Measurements from ENCODE around the gene IBSP. TPM values are rescaled to one million over a fixed set of nuclear protein-coding genes. Genes with fewer than 3 reads are reported as not detected.

The IBSP gene, protein sequence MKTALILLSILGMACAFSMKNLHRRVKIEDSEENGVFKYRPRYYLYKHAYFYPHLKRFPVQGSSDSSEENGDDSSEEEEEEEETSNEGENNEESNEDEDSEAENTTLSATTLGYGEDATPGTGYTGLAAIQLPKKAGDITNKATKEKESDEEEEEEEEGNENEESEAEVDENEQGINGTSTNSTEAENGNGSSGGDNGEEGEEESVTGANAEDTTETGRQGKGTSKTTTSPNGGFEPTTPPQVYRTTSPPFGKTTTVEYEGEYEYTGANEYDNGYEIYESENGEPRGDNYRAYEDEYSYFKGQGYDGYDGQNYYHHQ
- polyA plus RNA-seq (2013, experiment 1 of 2): not detected
- not detected for polyA plus RNA-seq (2013, experiment 2 of 2)

GRCh38 chr4:87799301-87800113 is at the start of gene IBSP:
TSS of gene IBSP (plus strand) at chr4:87799554. CDS start at chr4:87802362, 2,808 bp downstream.
- no peaks in the 10 kb centered on the region for H3K4me1 ChIP-seq (ENCODE audit: insufficient read depth, low read length)
- no peaks in the 10 kb centered on the region for H3K36me3 ChIP-seq (ENCODE audit: insufficient read depth, low read length)
- no peak within 1 kb of the TSS for H3K9ac ChIP-seq (ENCODE audit: low read depth, low read length)
- no peak within 1 kb of the TSS for H3K4me3 ChIP-seq (ENCODE audit: low read length)
- H3K27me3 ChIP-seq (ENCODE audit: insufficient read depth, low read length): no peaks in the 10 kb centered on the region
- H3K27ac ChIP-seq (ENCODE audit: low read depth, low read length): no peak within 1 kb of the TSS
- 74% methylated on average over 3 of the region's 4 CpGs for WGBS
- H3K9me3 ChIP-seq (ENCODE audit: insufficient read depth, low read depth, low read length): no peaks in the 10 kb centered on the region

- H3K27ac ChIP-seq (ENCODE audit: low read depth, low read length): no peak overlapping the region
- H3K4me1 ChIP-seq (ENCODE audit: insufficient read depth, low read length): no peaks in the 10 kb centered on the region
- WGBS: 98% methylated on average over 2 of the region's 2 CpGs
- no peak overlapping the region for H3K9ac ChIP-seq (ENCODE audit: low read depth, low read length)
- H3K9me3 ChIP-seq (ENCODE audit: insufficient read depth, low read depth, low read length): 0 out of 2 replicates have a peak, but pooled peaks cover 4% of the 10 kb centered on the region
- H3K4me3 ChIP-seq (ENCODE audit: low read length): no peak overlapping the region
- no peaks in the 10 kb centered on the region for H3K27me3 ChIP-seq (ENCODE audit: insufficient read depth, low read length)
- H3K36me3 ChIP-seq (ENCODE audit: insufficient read depth, low read length): no peaks in the 10 kb centered on the region
Observed at GRCh38 chr4:87749883-87750282, 49.5 kb upstream of the IBSP start.

DNA sequence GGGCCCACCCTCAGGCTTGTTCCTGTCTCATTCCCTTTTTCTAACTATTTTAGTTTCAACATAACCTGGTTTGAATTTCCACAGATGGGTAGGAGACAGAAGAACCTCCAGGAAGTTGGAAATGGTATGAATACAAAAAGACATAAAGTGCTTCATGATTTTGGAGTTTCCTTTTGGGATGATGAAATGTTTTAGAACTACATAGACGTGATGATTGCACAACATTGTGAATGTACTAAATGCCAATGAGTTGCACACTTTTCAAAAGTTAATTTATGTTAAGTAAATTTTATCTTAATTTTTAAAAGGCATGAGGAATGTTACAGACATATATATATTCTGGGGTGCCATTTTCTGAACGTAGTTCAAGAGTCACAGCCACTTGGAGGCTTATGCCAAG is 41.1 kb upstream of the IBSP start:
- Histone ChIP-seq H3K4me3 (ENCODE audit: low read length) (no peak overlapping the region), H3K4me1 (ENCODE audit: insufficient read depth, low read length) (no peaks in the 10 kb centered on the region), H3K9me3 (ENCODE audit: insufficient read depth, low read depth, low read length) (no peaks in the 10 kb centered on the region), H3K27me3 (ENCODE audit: insufficient read depth, low read length) (no peaks in the 10 kb centered on the region), H3K36me3 (ENCODE audit: insufficient read depth, low read length) (no peaks in the 10 kb centered on the region), H3K9ac (ENCODE audit: low read depth, low read length) (no peak overlapping the region), H3K27ac (ENCODE audit: low read depth, low read length) (no peak overlapping the region)
- 87% methylated on average over 2 of the region's 2 CpGs for WGBS

GRCh38 chr4:87762311-87762710 is 37.0 kb upstream of the IBSP start:
- over 99% methylated on average over 3 of the region's 3 CpGs for WGBS
- no peak overlapping the region for H3K9ac ChIP-seq (ENCODE audit: low read depth, low read length)
- no peaks in the 10 kb centered on the region for H3K36me3 ChIP-seq (ENCODE audit: insufficient read depth, low read length)
- H3K4me1 ChIP-seq (ENCODE audit: insufficient read depth, low read length): no peaks in the 10 kb centered on the region
- no peak overlapping the region for H3K27ac ChIP-seq (ENCODE audit: low read depth, low read length)
- no peaks in the 10 kb centered on the region; the same call in 1 of the 2 replicates for H3K9me3 ChIP-seq (ENCODE audit: insufficient read depth, low read depth, low read length)
- H3K27me3 ChIP-seq (ENCODE audit: insufficient read depth, low read length): no peaks in the 10 kb centered on the region
- no peak overlapping the region for H3K4me3 ChIP-seq (ENCODE audit: low read length)

GRCh38 chr4:87781569-87781968 is 17.8 kb upstream of the IBSP start:
- 97% methylated on average over 2 of the region's 2 CpGs for WGBS
- H3K4me3 ChIP-seq (ENCODE audit: low read length): no peak overlapping the region
- H3K27me3 ChIP-seq (ENCODE audit: insufficient read depth, low read length): no peaks in the 10 kb centered on the region
- H3K9ac ChIP-seq (ENCODE audit: low read depth, low read length): no peak overlapping the region
- no peaks in the 10 kb centered on the region for H3K9me3 ChIP-seq (ENCODE audit: insufficient read depth, low read depth, low read length)
- H3K4me1 ChIP-seq (ENCODE audit: insufficient read depth, low read length): no peaks in the 10 kb centered on the region
- no peaks in the 10 kb centered on the region for H3K36me3 ChIP-seq (ENCODE audit: insufficient read depth, low read length)
- H3K27ac ChIP-seq (ENCODE audit: low read depth, low read length): no peak overlapping the region

GRCh38 chr4:87783781-87784180 is 15.6 kb upstream of the IBSP start:
- H3K36me3 ChIP-seq (ENCODE audit: insufficient read depth, low read length): no peaks in the 10 kb centered on the region
- no peaks in the 10 kb centered on the region for H3K27me3 ChIP-seq (ENCODE audit: insufficient read depth, low read length)
- H3K27ac ChIP-seq (ENCODE audit: low read depth, low read length): no peak overlapping the region
- H3K9ac ChIP-seq (ENCODE audit: low read depth, low read length): no peak overlapping the region
- H3K4me3 ChIP-seq (ENCODE audit: low read length): no peak overlapping the region
- H3K9me3 ChIP-seq (ENCODE audit: insufficient read depth, low read depth, low read length): no peaks in the 10 kb centered on the region
- H3K4me1 ChIP-seq (ENCODE audit: insufficient read depth, low read length): no peaks in the 10 kb centered on the region
- WGBS: 100% methylated on average over 1 of the region's 2 CpGs

DNA sequence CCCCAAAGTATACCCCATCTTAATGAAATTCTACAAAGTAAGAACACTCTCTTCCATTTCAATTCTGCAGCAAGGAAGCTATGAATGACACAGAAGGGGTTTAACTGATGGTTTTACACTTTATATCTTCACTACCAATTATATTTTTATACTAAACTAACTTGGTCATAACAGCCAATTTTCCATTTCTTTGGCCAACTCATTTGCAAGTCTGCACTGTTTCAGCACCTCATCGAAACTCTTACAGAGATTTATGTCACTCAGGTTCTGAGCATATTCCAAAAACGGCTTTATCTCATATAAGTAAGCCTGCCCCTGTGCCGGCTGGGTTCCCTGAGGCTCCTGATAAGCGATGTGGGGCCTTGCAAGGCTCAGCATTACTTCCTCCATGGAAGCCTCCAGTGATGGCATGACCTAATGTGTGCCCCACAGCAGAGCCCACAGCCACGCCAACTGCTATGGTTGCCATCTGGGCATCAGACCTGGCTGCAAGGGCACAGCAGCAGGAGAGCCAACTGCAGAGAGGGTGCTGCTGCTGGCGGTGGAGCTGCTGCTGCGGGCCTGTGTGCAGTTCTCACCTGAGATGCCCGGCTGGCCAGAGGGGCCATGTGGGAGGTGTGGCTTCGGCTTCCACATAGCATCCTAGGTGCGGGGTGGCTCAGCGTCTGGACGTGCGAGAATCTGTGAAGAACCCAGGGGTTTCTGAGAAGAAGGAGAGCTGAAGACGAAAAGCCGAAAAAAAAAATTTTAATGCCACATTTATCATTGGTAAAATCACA is 13.4 kb upstream of the IBSP start:
- Histone ChIP-seq H3K9ac (ENCODE audit: low read depth, low read length) (no peak overlapping the region), H3K4me1 (ENCODE audit: insufficient read depth, low read length) (no peaks in the 10 kb centered on the region), H3K27ac (ENCODE audit: low read depth, low read length) (no peak overlapping the region), H3K4me3 (ENCODE audit: low read length) (no peak overlapping the region), H3K27me3 (ENCODE audit: insufficient read depth, low read length) (no peaks in the 10 kb centered on the region), H3K9me3 (ENCODE audit: insufficient read depth, low read depth, low read length) (no peaks in the 10 kb centered on the region), H3K36me3 (ENCODE audit: insufficient read depth, low read length) (no peaks in the 10 kb centered on the region)
- 88% methylated on average over 15 of the region's 15 CpGs for WGBS

DNA sequence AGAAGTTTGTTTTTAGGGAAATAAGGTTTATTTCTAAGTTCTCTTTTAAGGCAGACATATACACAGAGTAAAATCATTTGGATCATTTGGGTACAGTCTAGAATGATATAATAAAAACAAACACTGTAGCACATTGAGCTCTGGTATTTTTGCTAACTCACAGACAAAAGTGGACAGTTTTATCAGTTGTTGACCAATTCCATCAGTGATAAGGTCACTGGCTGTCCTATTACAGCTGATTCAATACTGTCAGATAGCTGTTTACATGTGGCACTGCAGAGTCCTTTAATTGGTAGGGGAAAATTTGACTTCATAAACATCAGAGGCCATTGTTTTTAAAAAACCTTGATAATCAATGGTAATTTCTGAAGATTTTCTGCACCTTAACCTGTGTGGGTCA is 3.5 kb downstream of the IBSP start:
- Histone ChIP-seq H3K27me3 (ENCODE audit: insufficient read depth, low read length) (no peaks in the 10 kb centered on the region), H3K27ac (ENCODE audit: low read depth, low read length) (no peak overlapping the region), H3K36me3 (ENCODE audit: insufficient read depth, low read length) (no peaks in the 10 kb centered on the region), H3K9me3 (ENCODE audit: insufficient read depth, low read depth, low read length) (no peaks in the 10 kb centered on the region), H3K4me3 (ENCODE audit: low read length) (no peak overlapping the region), H3K4me1 (ENCODE audit: insufficient read depth, low read length) (no peaks in the 10 kb centered on the region), H3K9ac (ENCODE audit: low read depth, low read length) (no peak overlapping the region)

GRCh38 chr4:87803421-87803820 is 4.1 kb downstream of the IBSP start:
- no peaks in the 10 kb centered on the region for H3K4me1 ChIP-seq (ENCODE audit: insufficient read depth, low read length)
- H3K27me3 ChIP-seq (ENCODE audit: insufficient read depth, low read length): no peaks in the 10 kb centered on the region
- H3K27ac ChIP-seq (ENCODE audit: low read depth, low read length): no peak overlapping the region
- H3K4me3 ChIP-seq (ENCODE audit: low read length): no peak overlapping the region
- H3K36me3 ChIP-seq (ENCODE audit: insufficient read depth, low read length): no peaks in the 10 kb centered on the region
- no peaks in the 10 kb centered on the region for H3K9me3 ChIP-seq (ENCODE audit: insufficient read depth, low read depth, low read length)
- 83% methylated on average over 1 of the region's 2 CpGs for WGBS
- no peak overlapping the region for H3K9ac ChIP-seq (ENCODE audit: low read depth, low read length)

- H3K9me3 ChIP-seq (ENCODE audit: insufficient read depth, low read depth, low read length): no peaks in the 10 kb centered on the region
- H3K27me3 ChIP-seq (ENCODE audit: insufficient read depth, low read length): no peaks in the 10 kb centered on the region
- H3K36me3 ChIP-seq (ENCODE audit: insufficient read depth, low read length): no peaks in the 10 kb centered on the region
- WGBS: 78% methylated on average over 2 of the region's 2 CpGs
- no peaks in the 10 kb centered on the region for H3K4me1 ChIP-seq (ENCODE audit: insufficient read depth, low read length)
- no peak overlapping the region for H3K9ac ChIP-seq (ENCODE audit: low read depth, low read length)
- no peak overlapping the region for H3K27ac ChIP-seq (ENCODE audit: low read depth, low read length)
- H3K4me3 ChIP-seq (ENCODE audit: low read length): no peak overlapping the region
Observed at GRCh38 chr4:87804871-87805270, 5.5 kb downstream of the IBSP start.

GRCh38 chr4:87805971-87806370 is 6.6 kb downstream of the IBSP start:
- Histone ChIP-seq H3K27me3 (ENCODE audit: insufficient read depth, low read length) (no peaks in the 10 kb centered on the region), H3K9me3 (ENCODE audit: insufficient read depth, low read depth, low read length) (no peaks in the 10 kb centered on the region), H3K27ac (ENCODE audit: low read depth, low read length) (no peak overlapping the region), H3K4me1 (ENCODE audit: insufficient read depth, low read length) (no peaks in the 10 kb centered on the region), H3K36me3 (ENCODE audit: insufficient read depth, low read length) (no peaks in the 10 kb centered on the region), H3K4me3 (ENCODE audit: low read length) (no peak overlapping the region), H3K9ac (ENCODE audit: low read depth, low read length) (no peak overlapping the region)
- 94% methylated on average over 2 of the region's 2 CpGs for WGBS

Measured in HUES64 (cell line).